T-cell (primary cell): ENCODE results near the gene TLL2. TPM values are rescaled to one million over a fixed set of nuclear protein-coding genes. Genes with fewer than 3 reads are reported as not detected.

Source experiments
- ATAC-seq, 4 experiments: fragments of 200-7000 bp in 3 of 4; fragments of 150-1000 bp in 1 of 4; cut with Tn5 transposase; replicated peaks in 1 of 4; 1 replicate in 3 of 4; 2 replicates in 1 of 4; pipeline ENCODE4 v1.10.0; 2021; ENCODE audit warnings: moderate library complexity in 3 of 4, mild to moderate bottlenecking in 2 of 4, moderate number of reproducible peaks in 1 of 4
- CTCF ChIA-PET, 2 donors: fragments of 300-600 bp; sonication (Branson Sonifier 250); formaldehyde crosslinking; loops; one replicate each; lab custom pipeline; 2022; ENCODE audit warnings: antibody characterized with exemption in 2 of 2; lab: Charles Lee
- POLR2A ChIA-PET, 2 donors: fragments of 300-600 bp; sonication (Branson Sonifier 250); formaldehyde crosslinking; loops; one replicate each; lab custom pipeline; 2022; ENCODE audit warnings: antibody characterized with exemption in 2 of 2; lab: Charles Lee
- DNase-seq, 35 experiments: peaks; one replicate each; pipeline versions ENCODE4 v3.0.0 to v3.0.0-alpha.2; 2013 to 2023
- H3K27ac ChIP-seq: one replicate; pipeline ENCODE4 v1.5.1; 2013; ENCODE audit warnings: low read length
- H3K27me3 ChIP-seq, 2 experiments: replicated peaks in 1 of 2; 1 replicate in 1 of 2; 2 replicates in 1 of 2; pipeline versions ENCODE4 v1.6.1 to v1.7.0; 2013; ENCODE audit warnings: low read length in 1 of 2, mixed read lengths in 1 of 2; ENCODE audit not compliant: control insufficient read depth in 2 of 2, insufficient read depth in 2 of 2; ENCODE audit errors: extremely low read depth in 1 of 2
- H3K36me3 ChIP-seq, 2 donors: 1 replicate in 1 of 2; 2 replicates in 1 of 2; pipeline versions ENCODE4 v1.6.1 to v1.7.0; 2013; ENCODE audit warnings: low read length in 1 of 2; ENCODE audit not compliant: control insufficient read depth in 2 of 2, insufficient read depth in 1 of 2; ENCODE audit errors: extremely low read depth in 1 of 2
- H3K4me1 ChIP-seq, 2 experiments: 1 replicate in 1 of 2; 2 replicates in 1 of 2; pipeline versions ENCODE4 v1.6.1 to v1.7.0; 2013; ENCODE audit warnings: low read length in 2 of 2, mixed read lengths in 1 of 2; ENCODE audit not compliant: insufficient read depth in 2 of 2, control insufficient read depth in 1 of 2; ENCODE audit errors: extremely low read depth in 1 of 2
- H3K4me3 ChIP-seq, 2 donors: 1 replicate in 1 of 2; 2 replicates in 1 of 2; pipeline versions ENCODE4 v1.5.1 to v1.7.0; 2013; ENCODE audit warnings: mild to moderate bottlenecking in 2 of 2, low read length in 1 of 2, moderate library complexity in 1 of 2; ENCODE audit not compliant: control insufficient read depth in 1 of 2; ENCODE audit errors: extremely low read depth in 1 of 2
- H3K9me3 ChIP-seq: 2 replicates; pipeline ENCODE4 v1.7.0; 2013
- H3K27ac Mint-ChIP-seq, 2 donors: one replicate each; pipeline ENCODE4 v1.8.0; 2020 to 2021; ENCODE audit warnings: mild to moderate bottlenecking in 2 of 2, mixed read lengths in 2 of 2
- H3K27me3 Mint-ChIP-seq, 2 donors: one replicate each; pipeline ENCODE4 v1.8.0; 2021 to 2022; ENCODE audit warnings: mixed read lengths in 2 of 2
- H3K36me3 Mint-ChIP-seq: one replicate; pipeline ENCODE4 v1.8.0; 2021; ENCODE audit warnings: mixed read lengths
- H3K4me1 Mint-ChIP-seq, 3 donors: one replicate each; pipeline ENCODE4 v1.8.0; 2020 to 2022; ENCODE audit warnings: mixed read lengths in 3 of 3, mild to moderate bottlenecking in 1 of 3
- H3K4me3 Mint-ChIP-seq, 3 donors: one replicate each; pipeline ENCODE4 v1.8.0; 2020 to 2022; ENCODE audit warnings: mild to moderate bottlenecking in 3 of 3, mixed read lengths in 3 of 3, moderate library complexity in 3 of 3
- H3K9me3 Mint-ChIP-seq, 3 donors: one replicate each; pipeline ENCODE4 v1.8.0; 2020 to 2022; ENCODE audit warnings: mixed read lengths in 3 of 3
- WGBS: methylation state at CpG from one replicate; pipeline ENCODE4 v1.1.5; 2013; ENCODE audit warnings: missing lambda C conversion rate; ENCODE audit not compliant: insufficient coverage; 5-methylcytosine and 5-hydroxymethylcytosine counted together
- total RNA-seq, 35 experiments: library from RNA in 6 of 35; stranded (reverse) in 6 of 35; fragments of 120-200 nt in 1 of 35; gene quantifications; one replicate each; pipeline versions ENCODE4 v1.2.1 to v1.2.4 and lab custom pipeline; 2013 to 2026

Gene TLL2
- total RNA-seq, 5 donors from 2014 or later (not counting 1 experiment from before 2014, with no cell fraction given), result 0.15 to 0.32 (median 0.23) TPM; not detected in 2

- H3K4me1 Mint-ChIP-seq, result no peaks in the 10 kb centered on the region
- ChIA-PET POLR2A (no interaction called here), CTCF (no interaction called here)
These were observed 50.2 kb downstream of the TLL2 start for GRCh38 chr10:96463562-96463961.

GRCh38 chr10:96462606-96463151 lies 51.0 kb downstream of the TLL2 start:
- Mint-ChIP-seq H3K36me3 (no peaks in the 10 kb centered on the region), H3K4me1 (no peaks in the 10 kb centered on the region), H3K4me3 (no peak overlapping the region), H3K9me3 (peaks cover 5 to 6% (median 5%) of the 10 kb centered on the region in 3 donors), H3K27ac (no peak overlapping the region), H3K27me3 (peaks cover 11 to 15% of the 10 kb centered on the region in 2 donors)
- WGBS, result 61% methylated on average over 2 of the region's 6 CpGs
- H3K27me3 ChIP-seq, result peaks cover 0 to 16% of the 10 kb centered on the region in 2 experiments
- no peaks in the 10 kb centered on the region for H3K4me1 ChIP-seq
- ChIA-PET POLR2A (no interaction called here), CTCF (no interaction called here)
- ATAC-seq (no peak), DNase-seq (no peak)
- no peaks in the 10 kb centered on the region for H3K36me3 ChIP-seq
- no peaks in the 10 kb centered on the region for H3K9me3 ChIP-seq
- no peak overlapping the region for H3K4me3 ChIP-seq
- H3K27ac ChIP-seq, result no peak overlapping the region

More at GRCh38 chr10:96463562-96463961, 50.2 kb downstream of the TLL2 start:
- H3K4me3 ChIP-seq, result no peak overlapping the region
- Mint-ChIP-seq H3K27ac (no peak overlapping the region), H3K27me3 (peaks cover 14 to 21% of the 10 kb centered on the region in 2 donors), H3K36me3 (no peaks in the 10 kb centered on the region), H3K4me3 (no peak overlapping the region), H3K9me3 (peaks cover 5 to 6% (median 5%) of the 10 kb centered on the region in 3 donors)
- ATAC-seq (no peak), DNase-seq (no peak)
- no peak overlapping the region for H3K27ac ChIP-seq
- no peaks in the 10 kb centered on the region for H3K36me3 ChIP-seq
- peaks cover 0 to 17% of the 10 kb centered on the region in 2 experiments for H3K27me3 ChIP-seq
- H3K9me3 ChIP-seq, result no peaks in the 10 kb centered on the region
- H3K4me1 ChIP-seq, result no peaks in the 10 kb centered on the region
- WGBS, result 63% methylated on average over 2 of the region's 3 CpGs

- Mint-ChIP-seq H3K36me3 (no peaks in the 10 kb centered on the region), H3K4me3 (no peak overlapping the region), H3K4me1 (no peaks in the 10 kb centered on the region), H3K9me3 (peaks cover 5 to 6% (median 5%) of the 10 kb centered on the region in 3 donors), H3K27ac (no peak overlapping the region), H3K27me3 (peaks cover 18% of the 10 kb centered on the region in 2 donors)
- CTCF ChIA-PET, result no interaction called here
- Histone ChIP-seq H3K27ac (no peak overlapping the region), H3K4me3 (no peak overlapping the region), H3K27me3 (peaks cover 0 to 23% of the 10 kb centered on the region in 2 experiments), H3K36me3 (no peaks in the 10 kb centered on the region), H3K9me3 (no peaks in the 10 kb centered on the region), H3K4me1 (no peaks in the 10 kb centered on the region)
- DNase-seq, result no peak
- WGBS, result 92% methylated on average over 2 of the region's 3 CpGs
- no peak for ATAC-seq
- POLR2A ChIA-PET, result interaction anchor here in 1 of 2 donors (0.6 kb wide), 1 partner anchor 630 kb away, joined by 3 read pairs; no protein-coding TSS in a partner anchor
These were observed 53.4 kb downstream of the TLL2 start for GRCh38 chr10:96460316-96460715.

- Mint-ChIP-seq H3K27me3 (peaks cover 15 to 18% of the 10 kb centered on the region in 2 donors), H3K9me3 (peaks cover 5 to 6% (median 5%) of the 10 kb centered on the region in 3 donors), H3K4me1 (no peaks in the 10 kb centered on the region), H3K36me3 (no peaks in the 10 kb centered on the region), H3K4me3 (no peak overlapping the region), H3K27ac (no peak overlapping the region)
- ChIA-PET CTCF (interaction anchor here in 1 of 2 donors (0.6 kb wide), 1 partner anchor 11 kb away, joined by 6 read pairs; no protein-coding TSS in a partner anchor), POLR2A (no interaction called here)
- no CpG with 5 or more reads among the region's 5 CpGs for WGBS
- peaks cover 0 to 12% of the 10 kb centered on the region in 2 experiments for H3K27me3 ChIP-seq
- no peaks in the 10 kb centered on the region for H3K9me3 ChIP-seq
- H3K27ac ChIP-seq, result no peak overlapping the region
- no peaks in the 10 kb centered on the region for H3K36me3 ChIP-seq
- no peaks in the 10 kb centered on the region for H3K4me1 ChIP-seq
- ATAC-seq (no peak), DNase-seq (no peak)
- no peak overlapping the region for H3K4me3 ChIP-seq
These were observed 56.4 kb downstream of the TLL2 start for GRCh38 chr10:96457341-96457740.

GRCh38 chr10:96456296-96456840 lies 57.4 kb downstream of the TLL2 start:
- POLR2A ChIA-PET, result no interaction called here

GRCh38 chr10:96453856-96454583 lies 59.7 kb downstream of the TLL2 start:
- Mint-ChIP-seq H3K36me3 (no peaks in the 10 kb centered on the region), H3K9me3 (no peaks in the 10 kb centered on the region), H3K27ac (no peak overlapping the region), H3K4me1 (no peaks in the 10 kb centered on the region), H3K4me3 (no peak overlapping the region), H3K27me3 (peaks cover 13 to 19% of the 10 kb centered on the region in 2 donors)
- WGBS, result no CpG with 5 or more reads among the region's 3 CpGs
- H3K27me3 ChIP-seq, result peaks cover 0 to 10% of the 10 kb centered on the region in 2 experiments
- no peaks in the 10 kb centered on the region for H3K36me3 ChIP-seq
- ATAC-seq (no peak), DNase-seq (no peak)
- H3K4me1 ChIP-seq, result no peaks in the 10 kb centered on the region
- no peaks in the 10 kb centered on the region for H3K9me3 ChIP-seq
- POLR2A ChIA-PET, result no interaction called here
- no peak overlapping the region for H3K27ac ChIP-seq
- CTCF ChIA-PET, result no interaction called here
- H3K4me3 ChIP-seq, result no peak overlapping the region

More at GRCh38 chr10:96456296-96456840, 57.4 kb downstream of the TLL2 start:
- WGBS, result 58% methylated on average over 3 of the region's 5 CpGs
- Histone ChIP-seq H3K4me1 (no peaks in the 10 kb centered on the region), H3K9me3 (no peaks in the 10 kb centered on the region), H3K4me3 (no peak overlapping the region), H3K27ac (no peak overlapping the region), H3K36me3 (no peaks in the 10 kb centered on the region), H3K27me3 (peaks cover 0 to 12% of the 10 kb centered on the region in 2 experiments)
- CTCF ChIA-PET, result no interaction called here
- Mint-ChIP-seq H3K4me1 (no peaks in the 10 kb centered on the region), H3K9me3 (peaks cover 5 to 6% (median 5%) of the 10 kb centered on the region in 3 donors), H3K27me3 (peaks cover 11 to 14% of the 10 kb centered on the region in 2 donors), H3K27ac (no peak overlapping the region), H3K36me3 (no peaks in the 10 kb centered on the region), H3K4me3 (no peak overlapping the region)
- no peak for DNase-seq
- no peak for ATAC-seq
